Embryonic facial prominence (tissue), 1 donor: Measurements from ENCODE around the gene PPIF.
"Not testable (repeated sequence)": the region's sequence is repeated elsewhere in the genome, so short reads cannot be mapped to it uniquely, and the experiment has no call there.

Experiments
- DNase-seq: peaks from one replicate; pipeline ENCODE4 v3.0.0-alpha.2; 2016; ENCODE audit errors: extremely low spot score

PPIF gene

GRCh38 chr10:79331709-79332108, 15.6 kb upstream of the PPIF start:
- DNase-seq = no peak

GRCh38 chr10:79332610-79333315, 14.5 kb upstream of the PPIF start:
- DNase-seq = not testable (repeated sequence)

GRCh38 chr10:79333513-79333912, 13.8 kb upstream of the PPIF start:
- no peak for DNase-seq

- no peak for DNase-seq
These were observed 12.7 kb upstream of the PPIF start for GRCh38 chr10:79334573-79334972.

GRCh38 chr10:79335094-79335469, 12.2 kb upstream of the PPIF start:
- no peak for DNase-seq

GRCh38 chr10:79335470-79336235, 11.6 kb upstream of the PPIF start:
- DNase-seq = no peak

GRCh38 chr10:79336276-79336675, 11.0 kb upstream of the PPIF start:
- no peak for DNase-seq

- DNase-seq = no peak
These were observed 10.5 kb upstream of the PPIF start for GRCh38 chr10:79336739-79337138.

GRCh38 chr10:79337783-79338469, 9.3 kb upstream of the PPIF start:
- DNase-seq = not testable (repeated sequence)

GRCh38 chr10:79339266-79339665, 8.0 kb upstream of the PPIF start:
- DNase-seq = no peak

GRCh38 chr10:79340646-79341244, 6.5 kb upstream of the PPIF start:
- DNase-seq = no peak

- no peak for DNase-seq
These were observed 4.9 kb upstream of the PPIF start for GRCh38 chr10:79342295-79342761.

GRCh38 chr10:79342811-79343561, 4.3 kb upstream of the PPIF start:
- no peak for DNase-seq

GRCh38 chr10:79344502-79345195, 2.6 kb upstream of the PPIF start:
- DNase-seq = no peak

- DNase-seq = no peak
These were observed 1.8 kb upstream of the PPIF start for GRCh38 chr10:79345241-79346011.

- DNase-seq = no peak
These were observed 1.3 kb upstream of the PPIF start for GRCh38 chr10:79346012-79346340.

GRCh38 chr10:79346388-79347225, 662 bp upstream of the PPIF start:
- DNase-seq = no peak

- no peak for DNase-seq
These were observed 798 bp downstream of the PPIF start for GRCh38 chr10:79347894-79348639.

- DNase-seq = no peak
These were observed 1.3 kb downstream of the PPIF start for GRCh38 chr10:79348640-79348988.
